ENCODE data around the gene UBE2D1. TPM values are rescaled to one million over a fixed set of nuclear protein-coding genes. Genes with fewer than 3 reads are reported as not detected.

The UBE2D1 gene
- total and polyA plus RNA-seq, 9 of the 15 experiments (the other 6 are each of a cell fraction or from before 2014, with no cell fraction given), result 4.1 to 24.4 (median 12.3) TPM

- no TSS peak for BruUV-seq (replicated peaks)
- TF ChIP-seq PHTF2 (CRISPR knock-in tag; IDR thresholded peaks at IDR 0.05) (no peak), CSDE1 (IDR thresholded peaks at IDR 0.05) (no peak), XRCC4 (IDR thresholded peaks at IDR 0.05; ENCODE audit: extremely low read depth, insufficient read depth, insufficient read length) (no peak), POLR3G (IDR thresholded peaks at IDR 0.05; ENCODE audit: extremely low read depth, insufficient read length, insufficient replicate concordance) (no peak), REST (IDR thresholded peaks at IDR 0.05; ENCODE audit: borderline replicate concordance) (no peak), REST (CRISPR knock-in tag; IDR thresholded peaks at IDR 0.05; ENCODE audit: low read depth) (no peak), MCM5 (IDR thresholded peaks at IDR 0.05; ENCODE audit: low read depth) (no peak), DACH1 (IDR thresholded peaks at IDR 0.05; ENCODE audit: partially characterized antibody) (no peak), ZNF668 (CRISPR knock-in tag; IDR thresholded peaks at IDR 0.05) (no peak), FOXJ2 (tag; IDR thresholded peaks at IDR 0.05) (no peak), RBM14 (IDR thresholded peaks at IDR 0.05; ENCODE audit: borderline replicate concordance, insufficient read depth, low read depth, low read length) (no peak)
- Histone ChIP-seq H3K4me1 (replicated peaks in 1 of 2; ENCODE audit: control insufficient read depth in 2 of 2, insufficient read depth in 2 of 2, low read length in 2 of 2) (peaks cover 0 to 3% of the 10 kb centered on the region in 2 experiments; a peak in 1 of 5 replicates), H2AFZ (ENCODE audit: low read depth, low read length) (no peak overlapping the region), H3K36me3 (ENCODE audit: control insufficient read depth, insufficient read depth, low read length) (no peaks in the 10 kb centered on the region), H3K27ac (ENCODE audit: extremely low read depth, low read depth, low read length) (no peak overlapping the region), H3K9me1 (ENCODE audit: control insufficient read depth, insufficient read depth, low read length) (no peaks in the 10 kb centered on the region), H3K4me2 (ENCODE audit: insufficient read depth, low read length) (no peak overlapping the region), H4K20me1 (replicated peaks; ENCODE audit: control insufficient read depth, insufficient read depth, low read length) (no peaks in the 10 kb centered on the region), H3K79me2 (ENCODE audit: control insufficient read depth, insufficient read depth, low read length) (no peaks in the 10 kb centered on the region), H3K9ac (ENCODE audit: insufficient read depth in 1 of 2, low read depth in 2 of 2, low read length in 2 of 2) (no peak overlapping the region), H3K4me3 (no peak overlapping the region), H3K9me3 (replicated peaks; ENCODE audit: control insufficient read depth, insufficient read depth, low read depth, low read length) (no peaks in the 10 kb centered on the region), H3K27me3 (ENCODE audit: control insufficient read depth in 2 of 2, insufficient read depth in 2 of 2, low read length in 2 of 2) (no peaks in the 10 kb centered on the region; a peak in 1 of 5 replicates)
- in situ Hi-C loops (cut with MboI), result no loop called here
- intact Hi-C loops (cut with micrococcal nuclease), result loop anchor here (10.0 kb wide), 1 partner anchor 198 kb away; the partner anchor contains the start of gene BICC1
- FAIRE-seq (no peak), ATAC-seq (no peak), DNase-seq (ENCODE audit: extremely low read depth in 1 of 4, low spot score in 3 of 4) (no peak)
- POLR2A ChIA-PET, result no interaction called here
- CTCF ChIA-PET (ENCODE audit: low intra/inter-chr PET ratio), result no interaction called here
Measured at GRCh38 chr10:58316874-58317273, 17.9 kb upstream of the UBE2D1 start.

Data from K562 (cell line).